ENCODE measurements around the gene RBM10. TPM values are rescaled to one million over a fixed set of nuclear protein-coding genes. Genes with fewer than 3 reads are reported as not detected.

The RBM10 gene
- total RNA-seq, 2 experiments from 2014 or later, result 66.4 to 66.7 TPM

- Mint-ChIP-seq H3K36me3 (ENCODE audit: low read depth) (peaks cover 25% of the 10 kb centered on the region), H3K27ac (peak within 1 kb of the TSS; percentile 97), H3K27me3 (no peaks in the 10 kb centered on the region), H3K4me1 (ENCODE audit: low read depth) (peaks cover 26% of the 10 kb centered on the region), H3K9me3 (no peaks in the 10 kb centered on the region), H3K4me3 (peak within 1 kb of the TSS; percentile 89)
- intact Hi-C loops (cut with micrococcal nuclease), result loop anchor here (2.0 kb wide), 1 partner anchor 40 kb away; the partner anchor contains the start of gene UBA1
- DNase-seq (peak; percentile 74), ATAC-seq (peak; percentile 42)
- ChIA-PET CTCF (interaction anchor here (1.4 kb wide), 1 partner anchor 152 kb away, joined by 4 read pairs; no protein-coding TSS in a partner anchor), POLR2A (interaction anchor here (1.0 to 3.6 kb wide), 4 partner anchors 13 to 88 kb away, joined by 3 to 42 read pairs (median 8); partner anchors contain the start of genes CDK16, NDUFB11 and RBM10)
- no peak for TF ChIP-seq CTCF (IDR thresholded peaks at IDR 0.05)
Measured at GRCh38 chrX:47232803-47233332, 87.8 kb downstream of the RBM10 start, which contains the start of gene USP11. Gene USP11 (plus strand): TSS chrX:47233009. CDS start chrX:47233044, 35 bp downstream.

DNA sequence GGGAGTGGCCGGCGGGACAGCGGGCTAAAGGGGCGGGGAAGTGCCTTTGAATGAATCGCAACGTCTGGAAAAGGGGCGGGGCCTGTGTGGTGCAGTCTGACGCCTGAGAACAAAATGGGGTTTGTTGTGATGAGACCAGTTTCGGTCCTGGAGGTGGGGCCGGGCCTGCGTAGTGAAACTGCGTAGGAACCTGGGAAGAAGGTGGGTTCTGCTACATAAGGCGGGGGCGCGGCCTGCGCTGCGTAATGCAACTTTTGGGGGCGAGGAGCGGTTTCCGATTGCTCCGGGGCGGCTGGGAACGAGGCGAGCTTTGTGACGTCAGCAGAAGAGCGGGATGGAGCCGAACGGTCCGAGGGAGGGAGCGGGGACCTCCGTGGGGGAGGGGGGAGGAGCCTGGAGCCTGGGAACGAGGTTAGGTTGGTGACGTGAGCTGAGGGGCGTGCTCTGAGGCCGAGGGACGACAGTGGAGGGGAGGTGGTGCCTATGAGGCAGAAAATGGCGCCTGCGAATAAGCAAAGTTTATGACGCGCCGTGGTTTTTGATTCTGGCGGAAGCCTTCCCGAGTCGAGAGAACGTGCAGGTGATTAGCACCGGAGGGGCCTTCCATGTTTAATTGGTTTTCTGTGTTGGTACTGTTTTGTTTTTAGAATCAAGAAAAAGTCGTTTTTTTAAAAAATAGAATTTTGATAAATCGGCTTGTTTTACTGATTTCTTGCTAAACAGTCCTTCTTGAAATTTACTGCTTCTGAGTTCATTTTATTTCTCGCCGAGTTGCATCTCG is 88.5 kb downstream of the RBM10 start:
- Mint-ChIP-seq H3K36me3 (ENCODE audit: low read depth) (peaks cover 21% of the 10 kb centered on the region), H3K4me1 (ENCODE audit: low read depth) (peaks cover 26% of the 10 kb centered on the region), H3K27me3 (no peaks in the 10 kb centered on the region), H3K27ac (peak overlapping the region; percentile 97), H3K4me3 (peak overlapping the region; percentile 89), H3K9me3 (no peaks in the 10 kb centered on the region)
- ChIA-PET POLR2A (interaction anchor here (1.0 to 3.6 kb wide), 4 partner anchors 14 to 89 kb away, joined by 3 to 42 read pairs (median 8); partner anchors contain the start of genes CDK16, NDUFB11 and RBM10), CTCF (interaction anchor here (1.4 kb wide), 1 partner anchor 152 kb away, joined by 4 read pairs; no protein-coding TSS in a partner anchor)
- no peak for TF ChIP-seq CTCF (IDR thresholded peaks at IDR 0.05)
- ATAC-seq (peak; percentile 94), DNase-seq (peak; percentile 96)
- intact Hi-C loops (cut with micrococcal nuclease), result loop anchor here (2.0 kb wide), 1 partner anchor 41 kb away; the partner anchor contains the start of gene UBA1

DNA sequence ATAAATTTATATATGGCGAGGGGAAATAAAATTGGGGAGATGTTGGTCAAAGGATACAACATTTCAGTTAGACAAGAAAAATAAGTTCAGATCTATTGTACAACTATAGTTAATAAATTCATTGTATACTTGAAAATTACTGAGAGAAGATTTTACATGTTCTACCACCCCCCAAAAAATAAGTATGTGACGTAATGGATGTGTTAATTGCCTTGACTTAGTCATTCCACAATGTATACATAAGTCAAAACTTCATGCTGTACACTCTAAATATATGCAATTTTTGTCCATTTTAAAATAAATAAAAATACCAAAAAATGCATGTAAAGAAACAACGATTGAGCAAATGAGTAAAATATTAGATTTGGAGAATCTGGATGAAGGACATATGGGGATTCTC is 89.6 kb downstream of the RBM10 start:
- TF ChIP-seq CTCF (IDR thresholded peaks at IDR 0.05), result no peak
- H3K27ac Mint-ChIP-seq, result peak overlapping the region; percentile 97
- CTCF ChIA-PET, result no interaction called here
- POLR2A ChIA-PET, result no interaction called here
- intact Hi-C loops (cut with micrococcal nuclease), result no loop called here
- peaks cover 15% of the 10 kb centered on the region for H3K36me3 Mint-ChIP-seq (ENCODE audit: low read depth)
- DNase-seq, result no peak
- H3K4me1 Mint-ChIP-seq (ENCODE audit: low read depth), result peaks cover 26% of the 10 kb centered on the region
- no peaks in the 10 kb centered on the region for H3K27me3 Mint-ChIP-seq
- H3K9me3 Mint-ChIP-seq, result no peaks in the 10 kb centered on the region
- H3K4me3 Mint-ChIP-seq, result peak overlapping the region; percentile 89
- ATAC-seq, result no peak

DNA sequence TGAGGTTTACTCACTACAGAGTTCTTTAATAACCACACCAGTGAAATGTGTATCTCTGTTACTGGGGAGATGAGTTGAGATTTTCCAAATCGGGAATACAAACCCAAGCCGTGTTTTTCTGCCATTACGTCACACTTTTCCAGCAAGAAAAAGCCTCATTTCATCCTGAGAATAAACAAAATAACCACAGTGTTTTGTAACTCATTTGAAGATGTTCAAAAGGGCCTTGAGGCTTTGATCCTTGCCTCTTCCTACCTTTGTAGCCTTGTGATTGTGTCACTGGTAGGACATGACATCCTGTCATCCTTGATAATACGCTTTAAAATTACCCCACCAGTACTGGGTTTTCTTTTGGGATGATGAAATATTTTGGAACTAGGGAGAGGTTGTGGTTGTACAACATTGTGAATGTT is 90.7 kb downstream of the RBM10 start:
- H3K27me3 Mint-ChIP-seq, result no peaks in the 10 kb centered on the region
- peak overlapping the region; percentile 62 for H3K4me3 Mint-ChIP-seq
- peaks cover 26% of the 10 kb centered on the region for H3K4me1 Mint-ChIP-seq (ENCODE audit: low read depth)
- TF ChIP-seq CTCF (IDR thresholded peaks at IDR 0.05), result no peak
- intact Hi-C loops (cut with micrococcal nuclease), result no loop called here
- peaks cover 16% of the 10 kb centered on the region for H3K36me3 Mint-ChIP-seq (ENCODE audit: low read depth)
- ChIA-PET CTCF (interaction anchor here (1.3 kb wide), 1 partner anchor 17 kb away, joined by 3 read pairs; the partner anchor contains the start of gene CDK16), POLR2A (no interaction called here)
- no peaks in the 10 kb centered on the region for H3K9me3 Mint-ChIP-seq
- H3K27ac Mint-ChIP-seq, result peak overlapping the region; percentile 77
- ATAC-seq (no peak), DNase-seq (no peak)

Other genes starting within 250 kb of the RBM10 start
- under 1 TPM; 0.51 to 0.74 TPM for gene JADE3, start 232.8 kb upstream of the RBM10 start, total RNA-seq
- gene RGN, start 66.8 kb upstream of the RBM10 start, total RNA-seq, result not detected
- 10 to 100 TPM; 82.9 to 89.8 TPM for gene NDUFB11, start 519 bp upstream of the RBM10 start, total RNA-seq
- 100 to 1,000 TPM; 243 to 246 TPM for gene UBA1, start 48.6 kb downstream of the RBM10 start, total RNA-seq
- 10 to 100 TPM; 56.1 to 61.3 TPM for gene CDK16, start 73.5 kb downstream of the RBM10 start, total RNA-seq
- 10 to 100 TPM; 57.1 to 62.0 TPM for gene USP11, start 87.8 kb downstream of the RBM10 start, total RNA-seq
- 1 to 10 TPM in 1 of 2 experiments, under 1 TPM in 1; 0.52 to 1.0 TPM for gene ZNF157, start 225.4 kb downstream of the RBM10 start, total RNA-seq

Measured in activated CD8-positive, alpha-beta T cell treated with anti-CD3 and anti-CD28 coated beads for 36 hours (primary cell).